SK-N-SH treated with all-trans-retinoic acid at 6 μM for 48 hours (cell line): ENCODE results near the gene TM7SF2.

ENCODE experiments used
- ATAC-seq: fragments of 200-7000 bp; cut with Tn5 transposase; 3 replicates; pipeline ENCODE4 v1.9.1; 2020; ENCODE audit warnings: mild to moderate bottlenecking, moderate library complexity
- ARNTL ChIP-seq: fragments of 450-650 bp; formaldehyde crosslinking; IDR thresholded peaks from 2 replicates; pipeline ENCODE4 v1.5.0; 2020; ENCODE audit warnings: low read depth, mild to moderate bottlenecking, moderate library complexity, borderline replicate concordance
- BACH2 ChIP-seq: fragments of 250-450 bp; sonication (Bioruptor Pico); IDR thresholded peaks from 2 replicates; pipeline ENCODE4 v1.9.0; 2021; ENCODE audit warnings: mild to moderate bottlenecking, borderline replicate concordance
- CSDC2 ChIP-seq: fragments of 250-450 bp; sonication (Bioruptor Pico); IDR thresholded peaks from 2 replicates; pipeline ENCODE4 v1.5.0; 2020; ENCODE audit warnings: mild to moderate bottlenecking, moderate library complexity
- ESRRG ChIP-seq: fragments of 250-450 bp; sonication (Bioruptor Pico); IDR thresholded peaks from 2 replicates; pipeline ENCODE4 v1.6.1; 2021; ENCODE audit warnings: mild to moderate bottlenecking
- GLIS3 ChIP-seq: fragments of 250-450 bp; sonication (Bioruptor Pico); IDR thresholded peaks from 2 replicates; pipeline ENCODE4 v1.5.0; 2020; ENCODE audit warnings: mild to moderate bottlenecking, moderate library complexity
- ISL1 ChIP-seq: fragments of 250-450 bp; sonication (Bioruptor Pico); IDR thresholded peaks from 2 replicates; pipeline ENCODE4 v2.1.2; 2022; ENCODE audit warnings: mild to moderate bottlenecking, moderate library complexity
- OSR1 ChIP-seq: fragments of 250-450 bp; sonication (Bioruptor Pico); IDR thresholded peaks from 2 replicates; pipeline ENCODE4 v1.8.0; 2022; ENCODE audit warnings: moderate library complexity, mild to moderate bottlenecking, inconsistent platforms
- PPARA ChIP-seq: fragments of 250-450 bp; sonication (Bioruptor Pico); IDR thresholded peaks from 2 replicates; pipeline ENCODE4 v1.5.0; 2020; ENCODE audit warnings: mild to moderate bottlenecking, borderline replicate concordance
- RARB ChIP-seq: fragments of 250-450 bp; sonication (Bioruptor Pico); IDR thresholded peaks from 2 replicates; pipeline ENCODE4 v1.8.0; 2021; ENCODE audit warnings: mild to moderate bottlenecking, moderate library complexity
- SNAI2 ChIP-seq: fragments of 250-450 bp; sonication (Bioruptor Pico); IDR thresholded peaks from 2 replicates; pipeline ENCODE4 v1.5.0; 2020; ENCODE audit warnings: mild to moderate bottlenecking, moderate library complexity
- TCF4 ChIP-seq: fragments of 250-450 bp; sonication (Bioruptor Pico); IDR thresholded peaks from 2 replicates; pipeline ENCODE4 v1.8.0; 2021; ENCODE audit warnings: mild to moderate bottlenecking, moderate library complexity, borderline replicate concordance
- TOX ChIP-seq: fragments of 250-450 bp; sonication (Bioruptor Pico); IDR thresholded peaks from 2 replicates; pipeline ENCODE4 v1.8.0; 2021; ENCODE audit warnings: mild to moderate bottlenecking, moderate library complexity, borderline replicate concordance
- ZC3H10 ChIP-seq: fragments of 250-450 bp; sonication (Bioruptor Pico); IDR thresholded peaks from 2 replicates; pipeline ENCODE4 v1.5.1; 2021; ENCODE audit warnings: mild to moderate bottlenecking, moderate library complexity
- ZFP3 ChIP-seq: fragments of 250-450 bp; sonication (Bioruptor Pico); IDR thresholded peaks from 2 replicates; pipeline ENCODE4 v1.5.0; 2020; ENCODE audit warnings: mild to moderate bottlenecking, moderate library complexity
- ZFP30 ChIP-seq: fragments of 450-650 bp; formaldehyde crosslinking; IDR thresholded peaks from 2 replicates; pipeline ENCODE4 v1.5.0; 2022; ENCODE audit warnings: mild to moderate bottlenecking, moderate library complexity
- ZNF70 ChIP-seq: fragments of 450-650 bp; formaldehyde crosslinking; IDR thresholded peaks from 2 replicates; pipeline ENCODE4 v1.5.0; 2020; ENCODE audit warnings: mild to moderate bottlenecking, moderate library complexity
- ZNF8 ChIP-seq: fragments of 450-650 bp; formaldehyde crosslinking; IDR thresholded peaks from 2 replicates; pipeline ENCODE4 v1.5.0; 2020; ENCODE audit warnings: mild to moderate bottlenecking, moderate library complexity
- TF ChIP-seq, protein P1 (sequence below): fragments of 250-450 bp; sonication (Bioruptor Pico); IDR thresholded peaks from 2 replicates; pipeline ENCODE4 v1.8.0; 2021; ENCODE audit warnings: low read depth, mild to moderate bottlenecking, moderate library complexity, borderline replicate concordance
- TF ChIP-seq, protein P2 (sequence below): fragments of 250-450 bp; sonication (Bioruptor Pico); IDR thresholded peaks from 2 replicates; pipeline ENCODE4 v1.5.1; 2021; ENCODE audit warnings: mild to moderate bottlenecking, moderate library complexity
- TF ChIP-seq, protein P3 (sequence below): fragments of 250-450 bp; sonication (Bioruptor Pico); IDR thresholded peaks from 2 replicates; pipeline ENCODE4 v1.5.0; 2020; ENCODE audit warnings: mild to moderate bottlenecking, moderate library complexity
- TF ChIP-seq, protein P4 (sequence below): fragments of 250-450 bp; sonication (Bioruptor Pico); IDR thresholded peaks from 2 replicates; pipeline ENCODE4 v1.8.0; 2020; ENCODE audit warnings: mild to moderate bottlenecking, moderate library complexity, borderline replicate concordance
- TF ChIP-seq, protein P5 (sequence below): fragments of 250-450 bp; sonication (Bioruptor Pico); IDR thresholded peaks from 2 replicates; pipeline ENCODE4 v1.5.1; 2020; ENCODE audit warnings: low read depth, mild to moderate bottlenecking, moderate library complexity

TM7SF2 gene

DNA sequence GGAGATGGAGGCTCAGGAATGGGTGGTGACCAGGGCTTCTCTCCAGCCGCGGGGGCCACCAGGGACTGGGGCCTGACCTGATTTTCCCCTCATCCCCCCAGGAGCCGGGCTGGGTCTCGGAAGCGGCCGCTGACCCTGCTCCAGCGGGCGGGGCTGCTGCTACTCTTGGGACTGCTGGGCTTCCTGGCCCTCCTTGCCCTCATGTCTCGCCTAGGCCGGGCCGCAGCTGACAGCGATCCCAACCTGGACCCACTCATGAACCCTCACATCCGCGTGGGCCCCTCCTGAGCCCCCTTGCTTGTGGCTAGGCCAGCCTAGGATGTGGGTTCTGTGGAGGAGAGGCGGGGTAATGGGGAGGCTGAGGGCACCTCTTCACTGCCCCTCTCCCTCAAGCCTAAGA, 23.8 kb upstream of the TM7SF2 start:
- TF ChIP-seq, protein P1, sequence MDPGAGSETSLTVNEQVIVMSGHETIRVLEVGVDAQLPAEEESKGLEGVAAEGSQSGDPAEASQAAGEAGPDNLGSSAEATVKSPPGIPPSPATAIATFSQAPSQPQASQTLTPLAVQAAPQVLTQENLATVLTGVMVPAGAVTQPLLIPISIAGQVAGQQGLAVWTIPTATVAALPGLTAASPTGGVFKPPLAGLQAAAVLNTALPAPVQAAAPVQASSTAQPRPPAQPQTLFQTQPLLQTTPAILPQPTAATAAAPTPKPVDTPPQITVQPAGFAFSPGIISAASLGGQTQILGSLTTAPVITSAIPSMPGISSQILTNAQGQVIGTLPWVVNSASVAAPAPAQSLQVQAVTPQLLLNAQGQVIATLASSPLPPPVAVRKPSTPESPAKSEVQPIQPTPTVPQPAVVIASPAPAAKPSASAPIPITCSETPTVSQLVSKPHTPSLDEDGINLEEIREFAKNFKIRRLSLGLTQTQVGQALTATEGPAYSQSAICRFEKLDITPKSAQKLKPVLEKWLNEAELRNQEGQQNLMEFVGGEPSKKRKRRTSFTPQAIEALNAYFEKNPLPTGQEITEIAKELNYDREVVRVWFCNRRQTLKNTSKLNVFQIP (CRISPR knock-in tag), result no peak
- no peak for TF ChIP-seq ARNTL
- no peak for TF ChIP-seq ZC3H10 (CRISPR knock-in tag)
- no peak for TF ChIP-seq CSDC2 (CRISPR knock-in tag)
- no peak for TF ChIP-seq ZNF70 (CRISPR knock-in tag)
- TF ChIP-seq GLIS3 (CRISPR knock-in tag), result no peak
- no peak for TF ChIP-seq ZFP3 (CRISPR knock-in tag)
- TF ChIP-seq, protein P2, sequence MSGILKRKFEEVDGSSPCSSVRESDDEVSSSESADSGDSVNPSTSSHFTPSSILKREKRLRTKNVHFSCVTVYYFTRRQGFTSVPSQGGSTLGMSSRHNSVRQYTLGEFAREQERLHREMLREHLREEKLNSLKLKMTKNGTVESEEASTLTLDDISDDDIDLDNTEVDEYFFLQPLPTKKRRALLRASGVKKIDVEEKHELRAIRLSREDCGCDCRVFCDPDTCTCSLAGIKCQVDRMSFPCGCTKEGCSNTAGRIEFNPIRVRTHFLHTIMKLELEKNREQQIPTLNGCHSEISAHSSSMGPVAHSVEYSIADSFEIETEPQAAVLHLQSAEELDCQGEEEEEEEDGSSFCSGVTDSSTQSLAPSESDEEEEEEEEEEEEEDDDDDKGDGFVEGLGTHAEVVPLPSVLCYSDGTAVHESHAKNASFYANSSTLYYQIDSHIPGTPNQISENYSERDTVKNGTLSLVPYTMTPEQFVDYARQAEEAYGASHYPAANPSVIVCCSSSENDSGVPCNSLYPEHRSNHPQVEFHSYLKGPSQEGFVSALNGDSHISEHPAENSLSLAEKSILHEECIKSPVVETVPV (CRISPR knock-in tag), result no peak
- no peak for TF ChIP-seq ISL1 (CRISPR knock-in tag)
- TF ChIP-seq, protein P3, sequence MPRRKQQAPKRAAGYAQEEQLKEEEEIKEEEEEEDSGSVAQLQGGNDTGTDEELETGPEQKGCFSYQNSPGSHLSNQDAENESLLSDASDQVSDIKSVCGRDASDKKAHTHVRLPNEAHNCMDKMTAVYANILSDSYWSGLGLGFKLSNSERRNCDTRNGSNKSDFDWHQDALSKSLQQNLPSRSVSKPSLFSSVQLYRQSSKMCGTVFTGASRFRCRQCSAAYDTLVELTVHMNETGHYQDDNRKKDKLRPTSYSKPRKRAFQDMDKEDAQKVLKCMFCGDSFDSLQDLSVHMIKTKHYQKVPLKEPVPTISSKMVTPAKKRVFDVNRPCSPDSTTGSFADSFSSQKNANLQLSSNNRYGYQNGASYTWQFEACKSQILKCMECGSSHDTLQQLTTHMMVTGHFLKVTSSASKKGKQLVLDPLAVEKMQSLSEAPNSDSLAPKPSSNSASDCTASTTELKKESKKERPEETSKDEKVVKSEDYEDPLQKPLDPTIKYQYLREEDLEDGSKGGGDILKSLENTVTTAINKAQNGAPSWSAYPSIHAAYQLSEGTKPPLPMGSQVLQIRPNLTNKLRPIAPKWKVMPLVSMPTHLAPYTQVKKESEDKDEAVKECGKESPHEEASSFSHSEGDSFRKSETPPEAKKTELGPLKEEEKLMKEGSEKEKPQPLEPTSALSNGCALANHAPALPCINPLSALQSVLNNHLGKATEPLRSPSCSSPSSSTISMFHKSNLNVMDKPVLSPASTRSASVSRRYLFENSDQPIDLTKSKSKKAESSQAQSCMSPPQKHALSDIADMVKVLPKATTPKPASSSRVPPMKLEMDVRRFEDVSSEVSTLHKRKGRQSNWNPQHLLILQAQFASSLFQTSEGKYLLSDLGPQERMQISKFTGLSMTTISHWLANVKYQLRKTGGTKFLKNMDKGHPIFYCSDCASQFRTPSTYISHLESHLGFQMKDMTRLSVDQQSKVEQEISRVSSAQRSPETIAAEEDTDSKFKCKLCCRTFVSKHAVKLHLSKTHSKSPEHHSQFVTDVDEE (CRISPR knock-in tag), result no peak
- no peak for TF ChIP-seq RARB (CRISPR knock-in tag)
- TF ChIP-seq, protein P4, sequence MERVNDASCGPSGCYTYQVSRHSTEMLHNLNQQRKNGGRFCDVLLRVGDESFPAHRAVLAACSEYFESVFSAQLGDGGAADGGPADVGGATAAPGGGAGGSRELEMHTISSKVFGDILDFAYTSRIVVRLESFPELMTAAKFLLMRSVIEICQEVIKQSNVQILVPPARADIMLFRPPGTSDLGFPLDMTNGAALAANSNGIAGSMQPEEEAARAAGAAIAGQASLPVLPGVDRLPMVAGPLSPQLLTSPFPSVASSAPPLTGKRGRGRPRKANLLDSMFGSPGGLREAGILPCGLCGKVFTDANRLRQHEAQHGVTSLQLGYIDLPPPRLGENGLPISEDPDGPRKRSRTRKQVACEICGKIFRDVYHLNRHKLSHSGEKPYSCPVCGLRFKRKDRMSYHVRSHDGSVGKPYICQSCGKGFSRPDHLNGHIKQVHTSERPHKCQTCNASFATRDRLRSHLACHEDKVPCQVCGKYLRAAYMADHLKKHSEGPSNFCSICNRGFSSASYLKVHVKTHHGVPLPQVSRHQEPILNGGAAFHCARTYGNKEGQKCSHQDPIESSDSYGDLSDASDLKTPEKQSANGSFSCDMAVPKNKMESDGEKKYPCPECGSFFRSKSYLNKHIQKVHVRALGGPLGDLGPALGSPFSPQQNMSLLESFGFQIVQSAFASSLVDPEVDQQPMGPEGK (CRISPR knock-in tag), result no peak
- no peak for TF ChIP-seq TCF4 (CRISPR knock-in tag)
- no peak for TF ChIP-seq ZFP30 (CRISPR knock-in tag)
- no peak for TF ChIP-seq TOX (CRISPR knock-in tag)
- TF ChIP-seq BACH2 (CRISPR knock-in tag), result no peak
- no peak for TF ChIP-seq OSR1 (CRISPR knock-in tag)
- TF ChIP-seq ESRRG (CRISPR knock-in tag), result no peak
- ATAC-seq, result no peak

DNA sequence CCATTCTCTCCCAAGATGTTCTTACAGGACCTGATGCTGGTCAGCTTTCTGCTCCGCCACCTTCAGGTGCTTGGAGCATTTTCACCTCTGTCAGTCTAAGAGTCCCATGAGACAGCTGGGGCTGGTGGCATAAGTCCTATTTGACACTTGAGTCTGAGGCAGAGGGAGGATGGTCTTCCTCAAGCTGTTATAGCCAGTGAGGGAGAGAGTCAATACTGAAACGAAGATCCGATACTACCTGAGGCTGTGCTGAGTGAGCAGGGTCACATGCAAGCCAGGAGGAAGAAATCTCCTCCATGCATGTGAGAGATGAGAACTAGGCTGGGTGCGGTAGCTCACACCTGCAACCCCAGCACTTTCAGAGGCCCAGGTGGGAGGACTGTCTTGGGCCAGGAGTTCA, 22.1 kb upstream of the TM7SF2 start:
- TF ChIP-seq, protein P5, sequence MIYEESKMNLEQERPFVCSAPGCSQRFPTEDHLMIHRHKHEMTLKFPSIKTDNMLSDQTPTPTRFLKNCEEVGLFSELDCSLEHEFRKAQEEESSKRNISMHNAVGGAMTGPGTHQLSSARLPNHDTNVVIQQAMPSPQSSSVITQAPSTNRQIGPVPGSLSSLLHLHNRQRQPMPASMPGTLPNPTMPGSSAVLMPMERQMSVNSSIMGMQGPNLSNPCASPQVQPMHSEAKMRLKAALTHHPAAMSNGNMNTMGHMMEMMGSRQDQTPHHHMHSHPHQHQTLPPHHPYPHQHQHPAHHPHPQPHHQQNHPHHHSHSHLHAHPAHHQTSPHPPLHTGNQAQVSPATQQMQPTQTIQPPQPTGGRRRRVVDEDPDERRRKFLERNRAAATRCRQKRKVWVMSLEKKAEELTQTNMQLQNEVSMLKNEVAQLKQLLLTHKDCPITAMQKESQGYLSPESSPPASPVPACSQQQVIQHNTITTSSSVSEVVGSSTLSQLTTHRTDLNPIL (CRISPR knock-in tag), result no peak
- TF ChIP-seq, protein P3 (CRISPR knock-in tag), result no peak
- TF ChIP-seq, protein P4 (CRISPR knock-in tag), result no peak
- TF ChIP-seq SNAI2 (CRISPR knock-in tag) (no peak), CSDC2 (CRISPR knock-in tag) (no peak), RARB (CRISPR knock-in tag) (no peak), PPARA (CRISPR knock-in tag) (no peak), TOX (CRISPR knock-in tag) (no peak), ZNF70 (CRISPR knock-in tag) (no peak), OSR1 (CRISPR knock-in tag) (no peak), ZNF8 (CRISPR knock-in tag) (no peak), GLIS3 (CRISPR knock-in tag) (no peak), ZFP3 (CRISPR knock-in tag) (no peak), ZFP30 (CRISPR knock-in tag) (no peak)
- TF ChIP-seq, protein P2 (CRISPR knock-in tag), result no peak
- ATAC-seq, result no peak
